ENCODE measurements around the gene PRKAA2.

GRCh38 chr1:56755911-56756310, 110.8 kb downstream of the PRKAA2 start:
- TF ChIP-seq CTCF (IDR thresholded peaks at IDR 0.05) (no peak), POLR2A (IDR thresholded peaks at IDR 0.05; ENCODE audit: low read length) (no peak), MAZ (IDR thresholded peaks at IDR 0.05; ENCODE audit: borderline replicate concordance, low read depth, low read length) (no peak), BHLHE40 (IDR thresholded peaks at IDR 0.05; ENCODE audit: low read depth, low read length) (no peak), SMC3 (IDR thresholded peaks at IDR 0.05) (no peak), CHD2 (IDR thresholded peaks at IDR 0.05; ENCODE audit: low read length, partially characterized antibody) (no peak), REST (IDR thresholded peaks at IDR 0.05) (no peak), ZFP36 (IDR thresholded peaks at IDR 0.05; ENCODE audit: borderline replicate concordance, partially characterized antibody) (no peak), TP53 (CRISPR knock-in tag; IDR thresholded peaks at IDR 0.05) (no peak), CEBPB (IDR thresholded peaks at IDR 0.05) (no peak), HDAC2 (IDR thresholded peaks at IDR 0.05) (no peak)
